ENCODE measurements around the gene JPH4.

The JPH4 gene

GRCh38 chr14:23520899-23521533, 57.6 kb downstream of the JPH4 start:
- Histone ChIP-seq H3K9me3 (ENCODE audit: insufficient read depth, low read length, severe bottlenecking) (no peaks in the 10 kb centered on the region), H3K4me3 (ENCODE audit: low read depth in 1 of 2, low read length in 2 of 2) (no peak overlapping the region), H4K20me1 (ENCODE audit: insufficient read depth, low read length) (no peaks in the 10 kb centered on the region), H3K36me3 (ENCODE audit: insufficient read depth, low read length) (no peaks in the 10 kb centered on the region), H3K9ac (ENCODE audit: low read depth, low read length) (no peak overlapping the region), H3K4me1 (ENCODE audit: insufficient read depth, low read length) (no peaks in the 10 kb centered on the region), H3K27ac (ENCODE audit: low read length) (no peak overlapping the region), H3K27me3 (ENCODE audit: insufficient read depth, low read length, poor library complexity) (no peaks in the 10 kb centered on the region), H3K4me2 (ENCODE audit: insufficient read depth, low read length) (no peak overlapping the region), H3K79me2 (ENCODE audit: insufficient read depth, low read length) (no peaks in the 10 kb centered on the region), H2AFZ (ENCODE audit: low read depth, low read length) (no peak overlapping the region)
- no peak for DNase-seq
- ATAC-seq (ENCODE audit: insufficient read depth, low read depth) = no peak
- TF ChIP-seq EZH2 (IDR thresholded peaks at IDR 0.05; ENCODE audit: borderline replicate concordance, low read depth, low read length, severe bottlenecking) (no peak), CTCF (IDR thresholded peaks at IDR 0.05; ENCODE audit: borderline replicate concordance, extremely low read depth, low read length, poor library complexity, severe bottlenecking) (no peak)

GRCh38 chr14:23518709-23519108, 59.9 kb downstream of the JPH4 start:
- TF ChIP-seq CTCF (IDR thresholded peaks at IDR 0.05; ENCODE audit: borderline replicate concordance, extremely low read depth, low read length, poor library complexity, severe bottlenecking) (no peak), EZH2 (IDR thresholded peaks at IDR 0.05; ENCODE audit: borderline replicate concordance, low read depth, low read length, severe bottlenecking) (no peak)
- Histone ChIP-seq H3K9ac (ENCODE audit: low read depth, low read length) (no peak overlapping the region), H3K79me2 (ENCODE audit: insufficient read depth, low read length) (no peaks in the 10 kb centered on the region), H3K4me2 (ENCODE audit: insufficient read depth, low read length) (no peak overlapping the region), H4K20me1 (ENCODE audit: insufficient read depth, low read length) (no peaks in the 10 kb centered on the region), H3K9me3 (ENCODE audit: insufficient read depth, low read length, severe bottlenecking) (no peaks in the 10 kb centered on the region), H3K36me3 (ENCODE audit: insufficient read depth, low read length) (no peaks in the 10 kb centered on the region), H3K27ac (ENCODE audit: low read length) (no peak overlapping the region), H3K4me3 (ENCODE audit: low read depth in 1 of 2, low read length in 2 of 2) (no peak overlapping the region), H2AFZ (ENCODE audit: low read depth, low read length) (no peak overlapping the region), H3K27me3 (ENCODE audit: insufficient read depth, low read length, poor library complexity) (no peaks in the 10 kb centered on the region), H3K4me1 (ENCODE audit: insufficient read depth, low read length) (no peaks in the 10 kb centered on the region)
- ATAC-seq (ENCODE audit: insufficient read depth, low read depth) (no peak), DNase-seq (no peak)
